Measurements from ENCODE around the gene RCSD1. TPM values are rescaled to one million over a fixed set of nuclear protein-coding genes. Genes with fewer than 3 reads are reported as not detected.

RCSD1 gene
- total and polyA plus RNA-seq, 2 donors (not counting 3 experiments of a cell fraction or from before 2014, with no cell fraction given): 0.08 to 1.00 TPM

DNA sequence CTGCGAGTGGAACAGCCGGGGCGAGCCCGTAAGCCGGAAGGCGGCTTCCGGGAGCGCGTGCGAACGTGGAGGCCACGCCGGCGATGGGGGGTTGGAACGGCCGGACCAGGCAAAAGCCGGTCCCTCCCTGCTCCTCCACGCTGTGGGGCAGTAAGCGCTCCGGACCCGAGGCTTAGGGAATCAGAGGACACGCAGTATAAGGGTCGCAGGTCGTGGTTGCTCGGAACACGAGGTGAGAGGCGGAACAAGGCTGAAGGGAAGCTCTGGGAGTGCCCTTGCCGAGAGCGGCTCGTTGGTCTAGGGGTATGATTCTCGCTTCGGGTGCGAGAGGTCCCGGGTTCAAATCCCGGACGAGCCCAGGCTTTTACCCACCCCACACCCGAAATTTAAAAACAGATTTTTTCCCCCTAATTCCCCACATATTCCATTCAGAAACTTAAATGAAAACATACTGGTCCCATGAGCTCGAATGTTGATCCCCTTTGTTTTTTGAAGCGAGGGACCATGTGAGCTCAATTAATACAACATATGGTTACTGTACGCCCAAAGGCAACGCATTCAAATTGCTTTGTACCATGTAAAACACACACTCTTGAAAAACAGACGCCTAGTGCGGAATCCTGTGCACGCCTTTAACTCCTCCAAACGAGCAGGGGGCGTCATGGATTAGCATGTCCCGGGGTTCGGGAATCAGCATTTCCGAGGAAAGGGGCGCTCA is 84.6 kb downstream of the RCSD1 start:
- no peaks in the 10 kb centered on the region for H4K20me1 ChIP-seq (replicated peaks; ENCODE audit: control insufficient read depth, extremely low read depth, insufficient read depth, low read length)
- ChIA-PET POLR2A (no interaction called here), CTCF (interaction anchor here (0.8 to 2.7 kb wide), 7 partner anchors 10 to 494 kb away, joined by 3 to 17 read pairs (median 4); partner anchors contain the start of gene POU2F1)
- H2AFZ ChIP-seq (ENCODE audit: low read depth, low read length): peak overlapping the region; percentile 92
- peak; percentile 84 for DNase-seq (ENCODE audit: low read depth, low spot score)
- H3K4me3 ChIP-seq (replicated peaks in 1 of 3; ENCODE audit: insufficient read depth in 1 of 3, low read depth in 1 of 3, low read length in 3 of 3): peak overlapping the region; percentile 83 to 89 (median 83)
- intact Hi-C loops (cut with micrococcal nuclease) (loop anchor here (1.0 to 10.0 kb wide), 10 partner anchors 26 to 1650 kb away; partner anchors contain the start of genes BLZF1, CREG1, DCAF6 and NME7), dilution Hi-C loops (cut with MboI; ENCODE audit: extremely low pct_ligation_motif_present, low sequenced_read_pairs) (no loop called here)
- no TSS peak for BruUV-seq (replicated peaks)
- no peaks in the 10 kb centered on the region for H3K36me3 ChIP-seq (ENCODE audit: control insufficient read depth in 2 of 2, extremely low read depth in 1 of 2, insufficient read depth in 2 of 2, low read length in 2 of 2)
- H3K4me2 ChIP-seq (ENCODE audit: insufficient read depth, low read length): peak overlapping the region; percentile 94
- peak overlapping the region; percentile 60 for H3K27ac ChIP-seq (ENCODE audit: insufficient read depth, low read depth, low read length)
- H3K27me3 ChIP-seq (ENCODE audit: control insufficient read depth in 2 of 2, insufficient read depth in 2 of 2, low read length in 2 of 2): peaks cover 3 to 4% of the 10 kb centered on the region in 2 experiments
- no peaks in the 10 kb centered on the region for H3K9me1 ChIP-seq (replicated peaks; ENCODE audit: control insufficient read depth, extremely low read depth, insufficient read depth, low read length)
- FAIRE-seq: peak; percentile 15
- H3K9ac ChIP-seq (replicated peaks; ENCODE audit: extremely low read depth, insufficient read depth, low read length): peak overlapping the region; percentile 82
- no peaks in the 10 kb centered on the region for H3K79me2 ChIP-seq (ENCODE audit: control insufficient read depth, insufficient read depth, low read length)
- no peak for TF ChIP-seq FOS (IDR thresholded peaks at IDR 0.05; ENCODE audit: borderline replicate concordance, insufficient read depth, low read length)
- no peak for TF ChIP-seq EZH2 (IDR thresholded peaks at IDR 0.05; ENCODE audit: borderline replicate concordance, low read depth, low read length, severe bottlenecking)
- TF ChIP-seq JUN (IDR thresholded peaks at IDR 0.05; ENCODE audit: borderline replicate concordance, insufficient read depth, insufficient read length, low read depth): no peak
- peak; percentile 36 for TF ChIP-seq MYC (IDR thresholded peaks at IDR 0.05; ENCODE audit: low read depth, low read length)
- TF ChIP-seq, protein P1, sequence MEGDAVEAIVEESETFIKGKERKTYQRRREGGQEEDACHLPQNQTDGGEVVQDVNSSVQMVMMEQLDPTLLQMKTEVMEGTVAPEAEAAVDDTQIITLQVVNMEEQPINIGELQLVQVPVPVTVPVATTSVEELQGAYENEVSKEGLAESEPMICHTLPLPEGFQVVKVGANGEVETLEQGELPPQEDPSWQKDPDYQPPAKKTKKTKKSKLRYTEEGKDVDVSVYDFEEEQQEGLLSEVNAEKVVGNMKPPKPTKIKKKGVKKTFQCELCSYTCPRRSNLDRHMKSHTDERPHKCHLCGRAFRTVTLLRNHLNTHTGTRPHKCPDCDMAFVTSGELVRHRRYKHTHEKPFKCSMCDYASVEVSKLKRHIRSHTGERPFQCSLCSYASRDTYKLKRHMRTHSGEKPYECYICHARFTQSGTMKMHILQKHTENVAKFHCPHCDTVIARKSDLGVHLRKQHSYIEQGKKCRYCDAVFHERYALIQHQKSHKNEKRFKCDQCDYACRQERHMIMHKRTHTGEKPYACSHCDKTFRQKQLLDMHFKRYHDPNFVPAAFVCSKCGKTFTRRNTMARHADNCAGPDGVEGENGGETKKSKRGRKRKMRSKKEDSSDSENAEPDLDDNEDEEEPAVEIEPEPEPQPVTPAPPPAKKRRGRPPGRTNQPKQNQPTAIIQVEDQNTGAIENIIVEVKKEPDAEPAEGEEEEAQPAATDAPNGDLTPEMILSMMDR (IDR thresholded peaks at IDR 0.05; ENCODE audit: extremely low read depth in 1 of 2, insufficient read depth in 1 of 2, low read depth in 1 of 2, low read length in 2 of 2): no peak
- TF ChIP-seq POLR2A (IDR thresholded peaks at IDR 0.05; ENCODE audit: low read depth, low read length): no peak
- TF ChIP-seq GATA2 (IDR thresholded peaks at IDR 0.05; ENCODE audit: insufficient read depth, insufficient read length, low read depth, low read length): peak; percentile 25
- TF ChIP-seq, protein P2, sequence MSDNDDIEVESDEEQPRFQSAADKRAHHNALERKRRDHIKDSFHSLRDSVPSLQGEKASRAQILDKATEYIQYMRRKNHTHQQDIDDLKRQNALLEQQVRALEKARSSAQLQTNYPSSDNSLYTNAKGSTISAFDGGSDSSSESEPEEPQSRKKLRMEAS (IDR thresholded peaks at IDR 0.05; ENCODE audit: insufficient read depth, insufficient read length): peak; percentile 44
- TF ChIP-seq POLR2AphosphoS5 (IDR thresholded peaks at IDR 0.05; ENCODE audit: insufficient read depth, low read depth, low read length): peak; percentile 49
- H3K9me3 ChIP-seq (replicated peaks; ENCODE audit: control insufficient read depth, insufficient read depth, low read length): no peaks in the 10 kb centered on the region
- peaks cover 10% of the 10 kb centered on the region for H3K4me1 ChIP-seq (ENCODE audit: control insufficient read depth, extremely low read depth, insufficient read depth, low read length)
